Bronchial epithelial cell (primary cell): ENCODE data around the gene CHMP4B. TPM values are rescaled to one million over a fixed set of nuclear protein-coding genes. Genes with fewer than 3 reads are reported as not detected.

Source experiments
- DNase-seq: peaks from one replicate; pipeline ENCODE4 v3.0.0-alpha.2; 2010; ENCODE audit warnings: low read depth
- FAIRE-seq: peaks from 2 replicates; lab custom pipeline; 2011; peaks lifted over from hg19 to GRCh38; lab: Jason Lieb, UNC
- H3K27me3 ChIP-seq: 2 replicates; pipeline ENCODE4 v1.5.1; 2011; ENCODE audit warnings: low read length; ENCODE audit not compliant: control insufficient read depth, insufficient read depth
- H3K36me3 ChIP-seq: 2 replicates; pipeline ENCODE4 v1.5.1; 2011; ENCODE audit warnings: low read length; ENCODE audit not compliant: control insufficient read depth, insufficient read depth
- H3K4me3 ChIP-seq: 2 replicates; pipeline ENCODE4 v1.5.1; 2011; ENCODE audit warnings: mild to moderate bottlenecking, low read depth, low read length, control low read depth
- total RNA-seq: library from RNA; depleted of rRNA; stranded (reverse); fragments of >200 nt; gene quantifications from 2 replicates; pipeline ENCODE4 v1.2.1, GENCODE V29; 2014
- TF ChIP-seq, protein P1 (sequence below): IDR thresholded peaks from 2 replicates; pipeline ENCODE4 v1.5.1; 2011; ENCODE audit warnings: mild to moderate bottlenecking, moderate library complexity, low read length, control low read depth, inconsistent platforms; ENCODE audit not compliant: insufficient read depth, severe bottlenecking

The CHMP4B gene
- total RNA-seq, 1 donor from 2014 or later = 30.5 TPM

GRCh38 chr20:33827109-33827508 is 16.0 kb downstream of the CHMP4B start:
- no peaks in the 10 kb centered on the region for H3K27me3 ChIP-seq
- peaks cover 6% of the 10 kb centered on the region for H3K36me3 ChIP-seq
- H3K4me3 ChIP-seq = no peak overlapping the region
- no peak for DNase-seq
- TF ChIP-seq, protein P1, sequence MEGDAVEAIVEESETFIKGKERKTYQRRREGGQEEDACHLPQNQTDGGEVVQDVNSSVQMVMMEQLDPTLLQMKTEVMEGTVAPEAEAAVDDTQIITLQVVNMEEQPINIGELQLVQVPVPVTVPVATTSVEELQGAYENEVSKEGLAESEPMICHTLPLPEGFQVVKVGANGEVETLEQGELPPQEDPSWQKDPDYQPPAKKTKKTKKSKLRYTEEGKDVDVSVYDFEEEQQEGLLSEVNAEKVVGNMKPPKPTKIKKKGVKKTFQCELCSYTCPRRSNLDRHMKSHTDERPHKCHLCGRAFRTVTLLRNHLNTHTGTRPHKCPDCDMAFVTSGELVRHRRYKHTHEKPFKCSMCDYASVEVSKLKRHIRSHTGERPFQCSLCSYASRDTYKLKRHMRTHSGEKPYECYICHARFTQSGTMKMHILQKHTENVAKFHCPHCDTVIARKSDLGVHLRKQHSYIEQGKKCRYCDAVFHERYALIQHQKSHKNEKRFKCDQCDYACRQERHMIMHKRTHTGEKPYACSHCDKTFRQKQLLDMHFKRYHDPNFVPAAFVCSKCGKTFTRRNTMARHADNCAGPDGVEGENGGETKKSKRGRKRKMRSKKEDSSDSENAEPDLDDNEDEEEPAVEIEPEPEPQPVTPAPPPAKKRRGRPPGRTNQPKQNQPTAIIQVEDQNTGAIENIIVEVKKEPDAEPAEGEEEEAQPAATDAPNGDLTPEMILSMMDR = no peak
- no peak for FAIRE-seq

DNA sequence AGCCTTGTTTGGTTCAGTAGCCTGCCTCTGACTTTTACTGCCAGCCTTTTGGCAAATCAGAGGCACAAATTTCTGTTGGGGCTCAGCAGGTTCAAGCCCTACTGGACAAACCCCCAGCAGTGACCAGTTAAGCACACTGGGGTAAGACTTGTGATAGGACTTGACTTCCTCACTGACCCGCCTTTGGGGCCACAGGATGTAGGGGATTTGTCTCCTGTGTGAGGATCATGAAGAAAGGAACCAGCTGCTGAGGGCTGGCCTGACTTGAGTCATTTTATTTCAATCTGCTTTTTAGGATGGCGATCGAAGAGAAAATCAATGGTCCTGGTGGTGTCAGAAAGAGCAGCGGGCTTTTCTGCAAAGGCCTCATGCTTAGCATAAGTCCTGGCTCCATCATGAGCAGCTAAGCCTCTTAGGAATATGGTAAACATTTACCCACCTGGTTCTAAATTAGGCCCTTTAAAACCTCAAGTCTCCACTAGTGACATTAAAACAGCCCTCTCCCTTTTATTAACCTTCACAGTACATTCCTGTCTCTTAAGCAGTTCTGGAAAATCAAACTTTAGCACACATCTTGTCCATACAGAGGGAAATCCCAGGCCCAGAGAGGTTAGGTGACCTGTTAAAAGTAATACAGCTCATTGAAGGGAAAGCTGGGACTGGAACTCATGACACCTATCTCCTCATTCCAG is 16.6 kb downstream of the CHMP4B start:
- DNase-seq (no peak), FAIRE-seq (no peak)
- no peak overlapping the region for H3K4me3 ChIP-seq
- TF ChIP-seq, protein P1 = no peak
- peaks cover 6% of the 10 kb centered on the region for H3K36me3 ChIP-seq
- H3K27me3 ChIP-seq = no peaks in the 10 kb centered on the region

GRCh38 chr20:33828326-33828844 is 17.2 kb downstream of the CHMP4B start:
- Histone ChIP-seq H3K4me3 (no peak overlapping the region), H3K36me3 (peaks cover 6% of the 10 kb centered on the region), H3K27me3 (no peaks in the 10 kb centered on the region)
- FAIRE-seq = no peak
- no peak for DNase-seq
- TF ChIP-seq, protein P1 = no peak

DNA sequence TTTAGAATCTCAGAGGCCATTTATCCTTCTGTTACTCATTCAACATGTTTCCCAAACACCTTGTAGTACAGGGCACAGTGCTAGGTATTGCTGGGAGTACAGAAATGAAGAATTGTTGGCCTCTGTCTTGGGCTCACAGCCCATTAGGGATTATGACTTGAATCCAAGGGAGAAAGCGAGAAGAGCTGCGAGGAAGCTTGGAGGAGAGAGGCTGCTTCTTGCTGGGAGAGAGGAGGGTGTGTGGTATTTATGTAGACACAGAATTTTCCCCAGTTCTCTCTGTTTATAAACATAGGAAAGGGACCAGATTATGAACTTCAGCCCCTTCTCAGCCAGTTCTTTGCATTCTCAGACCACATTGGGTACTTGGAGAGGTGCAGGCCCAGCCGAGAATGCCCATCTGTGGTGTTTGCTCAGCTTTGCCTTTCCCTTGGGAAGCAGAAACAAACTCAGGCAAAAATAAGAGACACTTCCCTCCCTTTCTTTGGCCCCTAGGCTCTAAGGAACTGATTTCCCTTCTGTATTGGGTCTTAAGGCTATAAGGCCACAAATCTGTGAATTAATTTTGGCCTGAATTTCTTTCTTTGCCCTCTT is 17.9 kb downstream of the CHMP4B start:
- no peaks in the 10 kb centered on the region for H3K27me3 ChIP-seq
- no peak overlapping the region for H3K4me3 ChIP-seq
- TF ChIP-seq, protein P1 = no peak
- FAIRE-seq (no peak), DNase-seq (no peak)
- peaks cover 6% of the 10 kb centered on the region for H3K36me3 ChIP-seq

DNA sequence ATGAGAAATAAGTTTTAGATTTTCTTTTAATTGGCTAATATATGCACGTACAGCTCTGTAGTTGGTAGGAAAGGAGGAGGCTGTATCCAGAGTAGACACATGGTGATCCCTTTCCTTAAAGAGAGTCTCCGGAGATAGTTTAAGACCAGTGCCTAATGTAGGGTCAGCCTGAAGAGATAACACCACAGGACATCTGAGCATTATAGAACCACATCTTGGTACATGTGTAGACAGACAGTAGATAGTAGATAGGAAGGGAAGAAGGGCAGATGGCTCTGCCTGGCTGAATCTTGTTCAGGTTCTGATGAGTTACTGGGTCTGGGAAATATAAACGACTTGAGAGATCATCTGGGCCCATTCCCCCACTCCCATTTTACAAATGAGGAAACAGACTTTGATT is 18.5 kb downstream of the CHMP4B start:
- peaks cover 6% of the 10 kb centered on the region for H3K36me3 ChIP-seq
- H3K4me3 ChIP-seq = no peak overlapping the region
- TF ChIP-seq, protein P1 = no peak
- DNase-seq (no peak), FAIRE-seq (no peak)
- H3K27me3 ChIP-seq = no peaks in the 10 kb centered on the region
